Measurements from ENCODE around the gene RAPGEF1.
A peak's percentile ranks its signal among the peaks of the same experiment; 100 is the strongest.

Gene RAPGEF1

DNA sequence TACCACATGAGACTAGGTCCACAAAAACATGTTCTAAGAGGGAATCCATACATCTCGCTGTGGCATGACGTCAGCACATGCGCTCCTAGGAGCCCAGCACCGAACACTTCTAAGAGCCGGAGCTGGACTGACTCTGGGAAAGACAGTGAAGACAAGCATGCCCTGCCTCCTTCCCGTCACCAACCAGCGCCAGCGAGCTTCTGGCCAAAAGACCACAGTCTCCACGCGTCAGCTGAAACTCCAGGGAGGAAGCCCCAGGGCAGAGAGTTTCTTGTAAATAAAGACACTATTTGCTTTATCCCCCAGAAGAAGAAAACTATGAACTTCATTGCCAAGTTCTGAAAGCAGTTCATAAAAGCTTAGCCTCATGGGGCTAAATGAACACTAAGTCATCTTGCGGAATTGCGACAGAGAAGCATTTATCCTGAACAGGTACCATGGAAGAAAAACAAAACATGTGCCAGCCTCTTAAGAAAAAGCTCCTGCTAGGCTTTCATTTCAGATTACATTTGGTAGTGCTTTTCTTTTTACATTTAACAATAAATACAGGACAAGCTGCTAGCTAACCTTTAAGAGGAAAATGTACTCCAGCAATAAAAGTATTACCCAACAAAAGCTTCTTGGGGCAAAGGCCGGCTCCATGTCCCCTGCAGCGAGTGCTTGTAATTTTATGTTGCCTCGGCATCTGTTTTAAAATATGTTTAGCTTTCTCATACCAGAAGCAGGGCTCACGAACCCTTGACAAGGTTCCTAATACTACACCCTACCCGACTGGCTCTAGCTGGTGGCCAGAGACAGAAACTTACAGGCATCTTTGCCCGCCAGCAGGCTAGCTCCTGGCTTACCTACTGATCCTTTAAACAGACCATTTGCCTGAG lies 98.0 kb downstream of the RAPGEF1 start:
- DNase-seq, result no peak

- no peak for DNase-seq
Measured at GRCh38 chr9:131640438-131641137, 99.3 kb downstream of the RAPGEF1 start.

- DNase-seq, result no peak
Measured at GRCh38 chr9:131639769-131640437, 100.0 kb downstream of the RAPGEF1 start.

GRCh38 chr9:131636593-131636992 lies 103.3 kb downstream of the RAPGEF1 start:
- no peak for DNase-seq

DNA sequence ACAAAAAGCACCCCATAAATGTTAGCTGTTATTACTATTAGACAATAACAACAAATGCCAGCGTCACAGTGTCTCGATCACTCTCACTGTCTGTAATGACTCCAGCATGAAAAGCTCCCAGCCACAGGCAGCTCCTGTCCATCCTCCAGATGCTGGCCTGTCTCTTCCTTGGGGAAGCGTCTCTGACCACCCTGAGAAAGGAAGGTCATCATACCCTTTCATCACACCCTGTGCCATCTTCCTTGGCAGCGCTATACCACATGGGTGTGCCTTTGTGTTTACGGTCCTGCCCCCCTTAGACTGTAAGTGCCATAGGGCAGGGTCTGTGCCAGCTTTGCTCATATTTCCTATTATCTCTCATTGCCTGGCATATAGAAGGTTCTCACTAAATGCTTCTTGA lies 104.0 kb downstream of the RAPGEF1 start:
- DNase-seq, result no peak

GRCh38 chr9:131635285-131635684 lies 104.6 kb downstream of the RAPGEF1 start:
- DNase-seq, result peak; percentile 84

DNA sequence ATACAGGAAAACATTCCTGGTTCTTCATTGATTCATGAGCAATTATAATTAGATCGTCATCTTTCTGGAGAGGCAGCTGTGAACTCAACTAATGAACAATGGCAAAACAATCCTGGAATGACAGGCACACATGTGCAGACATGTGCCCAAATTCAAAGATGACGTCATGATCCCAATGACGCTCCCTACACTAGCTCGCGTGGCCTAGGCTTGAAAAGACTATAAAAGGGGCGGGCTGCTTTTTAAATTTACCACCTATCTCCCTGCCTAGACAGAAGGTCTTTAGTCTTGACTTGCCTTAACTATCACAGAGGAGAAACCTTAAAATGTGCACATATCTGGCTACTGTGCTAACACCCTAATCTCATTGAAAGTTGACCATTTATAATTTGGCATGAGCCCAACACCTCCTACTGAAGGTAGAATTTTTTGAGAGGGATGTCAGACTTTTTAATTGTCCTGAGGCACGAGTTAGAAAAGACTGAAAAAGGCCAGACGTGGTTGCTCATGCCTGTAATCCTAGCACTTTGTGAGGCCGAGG lies 106.3 kb downstream of the RAPGEF1 start:
- DNase-seq, result no peak

- no peak for DNase-seq
Measured at GRCh38 chr9:131631306-131631705, 108.6 kb downstream of the RAPGEF1 start.

- peak; percentile 21 for DNase-seq
Measured at GRCh38 chr9:131630205-131630831, 109.6 kb downstream of the RAPGEF1 start.

GRCh38 chr9:131629825-131630204 lies 110.1 kb downstream of the RAPGEF1 start:
- DNase-seq, result peak; percentile 38

DNA sequence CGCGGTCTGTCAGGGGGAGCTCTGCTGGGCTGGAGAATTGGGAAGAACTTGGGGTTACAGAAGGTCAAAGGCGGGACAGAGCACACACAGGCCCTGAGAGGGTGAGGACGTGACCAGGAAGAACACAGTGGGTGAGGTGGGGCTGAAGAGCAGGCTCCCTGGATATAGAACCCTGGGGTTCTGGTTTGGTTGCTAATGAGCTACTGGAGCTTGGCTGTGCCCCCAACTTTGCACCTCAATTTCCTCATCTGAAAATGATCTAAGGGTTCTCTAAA lies 110.7 kb downstream of the RAPGEF1 start:
- no peak for DNase-seq

DNA sequence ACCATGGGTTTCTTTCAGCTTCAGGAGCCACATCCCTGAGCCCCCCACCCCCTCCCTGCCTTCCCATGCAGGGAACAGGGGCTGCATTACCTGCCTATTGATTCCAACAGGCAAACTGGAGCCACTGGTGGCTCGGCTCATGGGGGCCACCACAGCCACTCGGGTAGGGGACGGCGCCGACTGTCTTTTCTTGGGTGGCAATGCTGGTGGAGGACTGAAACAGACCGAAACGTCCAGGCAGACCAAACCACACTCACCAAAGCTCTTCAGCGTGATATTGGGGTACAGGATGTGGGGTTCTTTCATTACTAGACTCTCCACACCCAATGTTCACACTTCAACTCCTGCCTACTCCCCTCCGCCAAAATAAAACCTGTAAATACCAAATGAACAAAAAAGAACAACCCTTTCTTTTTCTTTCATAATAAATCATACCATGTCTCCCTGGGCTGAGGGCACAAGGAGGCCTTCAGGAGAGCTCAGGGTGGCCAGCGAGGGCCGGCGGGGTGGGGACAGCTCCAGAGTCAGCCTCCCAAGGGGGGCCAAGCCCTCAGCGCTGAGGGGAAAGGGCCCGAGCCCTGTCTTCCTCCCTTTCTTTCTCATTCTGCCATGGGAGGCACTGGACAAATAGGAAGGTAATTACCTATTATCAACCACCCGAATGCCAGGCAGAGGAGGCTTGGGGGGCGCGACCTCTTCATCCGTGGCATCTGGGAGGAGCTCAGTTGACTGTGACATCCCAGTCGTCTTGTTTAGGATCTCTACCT lies 111.2 kb downstream of the RAPGEF1 start:
- DNase-seq, result no peak

DNA sequence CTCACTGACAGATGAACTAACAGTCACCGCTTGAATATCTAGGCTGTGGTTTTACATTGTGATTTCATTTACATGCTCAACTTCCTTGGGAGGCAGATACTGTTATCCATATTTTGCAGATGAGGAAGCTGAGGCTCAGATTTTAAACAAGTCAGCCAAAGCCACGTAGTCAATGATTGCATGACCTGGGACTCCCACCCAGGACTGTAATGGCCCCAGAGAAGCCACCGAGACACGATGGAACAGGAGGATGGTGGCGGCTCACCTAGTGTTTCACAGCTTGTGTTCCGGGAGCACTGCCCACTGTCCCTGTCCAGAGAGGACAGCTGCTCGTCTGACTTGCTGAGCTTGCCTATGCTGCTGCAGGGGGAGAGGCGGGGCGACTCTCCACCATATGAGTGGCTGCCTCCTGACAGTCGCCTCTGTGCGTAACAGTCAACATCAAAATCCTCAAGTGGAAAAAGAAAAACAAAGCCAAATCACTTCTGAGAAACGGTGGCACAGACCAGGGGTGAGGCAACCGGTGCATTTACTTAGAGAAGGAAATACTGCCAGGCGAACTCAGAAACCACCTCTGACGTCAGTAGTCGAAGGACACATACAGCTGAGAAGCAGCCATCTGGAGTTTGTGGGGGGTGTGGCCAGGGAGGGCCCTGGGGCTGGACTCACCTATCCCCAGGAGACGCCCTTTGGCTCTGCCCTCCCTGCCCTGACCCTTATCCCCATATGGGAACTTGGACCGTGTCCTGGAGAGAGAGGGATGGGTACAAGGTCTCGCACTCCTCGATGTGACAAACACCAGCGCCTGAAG lies 112.0 kb downstream of the RAPGEF1 start:
- peak; percentile 63 for DNase-seq

DNA sequence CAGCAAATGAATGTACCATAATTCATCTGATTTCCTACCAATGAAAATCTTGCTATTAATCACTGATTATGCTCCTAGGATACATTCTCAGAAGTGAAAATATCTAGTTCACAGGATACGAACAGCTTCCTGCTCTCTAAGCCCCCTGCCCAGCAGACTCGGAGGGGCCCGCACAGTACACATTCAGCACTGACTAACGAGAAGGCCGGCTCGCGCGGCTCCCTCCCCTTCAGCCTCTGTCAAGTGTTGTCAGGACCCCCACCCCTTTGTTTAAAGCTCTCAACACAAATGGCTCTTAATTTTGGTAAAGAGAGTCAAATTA lies 112.6 kb downstream of the RAPGEF1 start:
- DNase-seq, result no peak

- DNase-seq, result no peak
Measured at GRCh38 chr9:131625790-131626670, 113.8 kb downstream of the RAPGEF1 start.

DNA sequence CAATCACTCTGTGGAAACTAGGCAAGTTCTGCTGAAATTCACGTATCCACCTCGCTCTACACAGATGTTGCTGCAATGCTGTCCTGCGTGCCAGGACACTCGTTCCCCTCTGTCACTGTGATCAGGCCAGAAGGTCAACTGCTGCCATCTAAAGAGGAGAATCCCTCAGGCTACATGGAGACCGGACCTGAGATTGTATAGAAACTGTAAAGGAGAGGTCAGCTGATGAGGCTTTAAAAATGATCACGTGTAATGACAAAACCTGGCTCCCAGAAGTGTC lies 114.4 kb downstream of the RAPGEF1 start:
- DNase-seq, result no peak

GRCh38 chr9:131624636-131625507 lies 115.0 kb downstream of the RAPGEF1 start:
- DNase-seq, result no peak

- no peak for DNase-seq
Measured at GRCh38 chr9:131623655-131624330, 116.1 kb downstream of the RAPGEF1 start.

DNA sequence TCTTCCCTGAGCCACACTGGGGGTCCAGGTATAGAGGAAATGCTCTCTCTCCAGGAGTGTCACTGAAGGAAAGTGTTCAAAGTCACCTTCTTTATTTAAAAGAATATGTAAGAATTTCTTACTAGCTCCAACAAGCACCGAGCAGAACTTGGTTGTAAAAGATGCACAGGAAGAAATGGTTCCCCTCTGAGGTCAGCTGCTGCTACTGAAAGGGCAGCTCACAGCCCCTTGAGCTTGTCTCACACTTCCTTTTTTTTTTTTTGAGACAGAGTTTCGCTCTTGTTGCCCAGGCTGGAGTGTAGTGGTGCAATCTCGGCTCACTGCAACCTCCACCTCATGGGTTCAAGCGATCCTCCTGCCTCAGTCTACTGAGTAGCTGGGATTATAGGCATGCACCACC lies 117.4 kb downstream of the RAPGEF1 start:
- no peak for DNase-seq

All from activated CD4-positive, alpha-beta T cell treated with anti-CD3 and anti-CD28 coated beads, Interleukin-2, amount 50 U/mL, for 16 hours (primary cell).